ENCODE results near the gene AGPS. TPM values are rescaled to one million over a fixed set of nuclear protein-coding genes. Genes with fewer than 3 reads are reported as not detected.

The AGPS gene
- polyA plus RNA-seq, 1 of the 3 experiments (the other 2 are of a cell fraction), result 10.9 TPM

- H2AFZ ChIP-seq (ENCODE audit: low read depth), result no peak overlapping the region
- no peak for DNase-seq
- no peaks in the 10 kb centered on the region for H3K36me3 ChIP-seq (replicated peaks in 1 of 2; ENCODE audit: control insufficient read depth in 1 of 2, insufficient read depth in 2 of 2, low read length in 1 of 2)
- H3K9ac ChIP-seq, result peak overlapping the region; percentile 86; the same call in 1 of the 2 replicates
- no peaks in the 10 kb centered on the region for H3K9me2 ChIP-seq
- 63% methylated on average over 8 of the region's 8 CpGs for WGBS (ENCODE audit: low lambda C conversion rate)
- peak overlapping the region in 1 of 2 experiments; percentile 67; a peak in 1 of 4 replicates for H3K27ac ChIP-seq (ENCODE audit: low read depth in 2 of 2, low read length in 1 of 2)
- no peaks in the 10 kb centered on the region for H4K20me1 ChIP-seq (ENCODE audit: insufficient read depth)
- H3K27me3 ChIP-seq (ENCODE audit: insufficient read depth), result no peaks in the 10 kb centered on the region
- POLR2A ChIA-PET, result interaction anchor here (0.7 to 1.0 kb wide), 3 partner anchors 133 to 1262 kb away, joined by 4 to 6 read pairs (median 4); no protein-coding TSS in a partner anchor
- peak overlapping the region; percentile 81 to 87 for H3K4me3 ChIP-seq (ENCODE audit: low read depth in 2 of 2, low read length in 1 of 2)
- H3K4me2 ChIP-seq, result peak overlapping the region; percentile 87
- peaks cover 21% of the 10 kb centered on the region for H3F3A ChIP-seq (replicated peaks; ENCODE audit: insufficient read depth)
- H3K79me2 ChIP-seq (ENCODE audit: insufficient read depth), result peaks cover 77% of the 10 kb centered on the region
- CTCF ChIA-PET, result interaction anchor here (0.8 to 3.2 kb wide), 5 partner anchors 10 to 229 kb away, joined by 3 to 8 read pairs (median 5); no protein-coding TSS in a partner anchor
- H3K9me3 ChIP-seq, result no peaks in the 10 kb centered on the region
- TF ChIP-seq, protein P1, sequence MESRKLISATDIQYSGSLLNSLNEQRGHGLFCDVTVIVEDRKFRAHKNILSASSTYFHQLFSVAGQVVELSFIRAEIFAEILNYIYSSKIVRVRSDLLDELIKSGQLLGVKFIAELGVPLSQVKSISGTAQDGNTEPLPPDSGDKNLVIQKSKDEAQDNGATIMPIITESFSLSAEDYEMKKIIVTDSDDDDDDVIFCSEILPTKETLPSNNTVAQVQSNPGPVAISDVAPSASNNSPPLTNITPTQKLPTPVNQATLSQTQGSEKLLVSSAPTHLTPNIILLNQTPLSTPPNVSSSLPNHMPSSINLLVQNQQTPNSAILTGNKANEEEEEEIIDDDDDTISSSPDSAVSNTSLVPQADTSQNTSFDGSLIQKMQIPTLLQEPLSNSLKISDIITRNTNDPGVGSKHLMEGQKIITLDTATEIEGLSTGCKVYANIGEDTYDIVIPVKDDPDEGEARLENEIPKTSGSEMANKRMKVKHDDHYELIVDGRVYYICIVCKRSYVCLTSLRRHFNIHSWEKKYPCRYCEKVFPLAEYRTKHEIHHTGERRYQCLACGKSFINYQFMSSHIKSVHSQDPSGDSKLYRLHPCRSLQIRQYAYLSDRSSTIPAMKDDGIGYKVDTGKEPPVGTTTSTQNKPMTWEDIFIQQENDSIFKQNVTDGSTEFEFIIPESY (IDR thresholded peaks at IDR 0.05; ENCODE audit: borderline replicate concordance, low read depth), result no peak
- TF ChIP-seq IRF3 (IDR thresholded peaks at IDR 0.05; ENCODE audit: low read depth, low read length), result no peak
- TF ChIP-seq TCF12 (IDR thresholded peaks at IDR 0.05), result no peak
- no peak for TF ChIP-seq SIN3A (IDR thresholded peaks at IDR 0.05; ENCODE audit: borderline replicate concordance, low read depth, low read length)
- no peak for TF ChIP-seq FOXM1 (IDR thresholded peaks at IDR 0.05; ENCODE audit: low read depth)
- no peak for TF ChIP-seq NRF1 (IDR thresholded peaks at IDR 0.05; ENCODE audit: low read depth, low read length)
- TF ChIP-seq SMC3 (IDR thresholded peaks at IDR 0.05; ENCODE audit: low read depth, low read length), result no peak
- no peak for TF ChIP-seq JUND (IDR thresholded peaks at IDR 0.05)
- H3K4me1 ChIP-seq (ENCODE audit: control insufficient read depth in 1 of 2, insufficient read depth in 2 of 2, low read depth in 1 of 2, low read length in 1 of 2), result peaks cover 19 to 22% of the 10 kb centered on the region in 2 experiments; a peak in 3 of 4 replicates
Observed at GRCh38 chr2:177393824-177394593, 1.4 kb downstream of the AGPS start.

DNA sequence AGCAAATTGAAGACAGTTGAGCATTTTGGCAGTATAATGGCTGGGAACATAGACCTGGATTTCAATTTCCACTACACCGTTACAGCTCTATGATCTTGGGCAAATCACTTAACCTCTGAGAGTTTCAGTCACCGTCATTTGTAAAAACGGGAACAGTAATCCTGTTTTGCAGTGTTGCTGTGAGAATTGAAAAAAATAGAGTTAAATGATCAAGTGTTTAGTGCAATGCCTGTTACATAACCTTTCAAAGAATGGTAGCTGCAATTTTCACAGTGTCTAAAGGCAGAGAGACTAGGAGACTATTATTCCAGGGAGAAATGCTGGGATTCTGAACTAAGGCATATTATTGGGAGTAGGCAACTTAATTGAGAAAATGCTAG, 2.0 kb downstream of the AGPS start:
- DNase-seq, result no peak
- Histone ChIP-seq H3K9me2 (no peaks in the 10 kb centered on the region), H3F3A (replicated peaks; ENCODE audit: insufficient read depth) (peaks cover 21% of the 10 kb centered on the region), H2AFZ (ENCODE audit: low read depth) (no peak overlapping the region), H4K20me1 (ENCODE audit: insufficient read depth) (no peaks in the 10 kb centered on the region), H3K9ac (no peak overlapping the region), H3K27ac (ENCODE audit: low read depth in 2 of 2, low read length in 1 of 2) (no peak overlapping the region; a peak in 1 of 4 replicates), H3K4me2 (peak overlapping the region; percentile 87), H3K4me1 (ENCODE audit: control insufficient read depth in 1 of 2, insufficient read depth in 2 of 2, low read depth in 1 of 2, low read length in 1 of 2) (peaks cover 22 to 24% of the 10 kb centered on the region in 2 experiments; a peak in 3 of 4 replicates), H3K79me2 (ENCODE audit: insufficient read depth) (peaks cover 83% of the 10 kb centered on the region), H3K36me3 (replicated peaks in 1 of 2; ENCODE audit: control insufficient read depth in 1 of 2, insufficient read depth in 2 of 2, low read length in 1 of 2) (no peaks in the 10 kb centered on the region), H3K27me3 (ENCODE audit: insufficient read depth) (no peaks in the 10 kb centered on the region), H3K4me3 (ENCODE audit: low read depth in 2 of 2, low read length in 1 of 2) (no peak overlapping the region), H3K9me3 (no peaks in the 10 kb centered on the region)
- ChIA-PET CTCF (interaction anchor here (0.7 to 1.1 kb wide), 3 partner anchors 21 to 47 kb away, joined by 3 to 5 read pairs (median 3); no protein-coding TSS in a partner anchor), POLR2A (no interaction called here)
- 83% methylated on average over 3 of the region's 3 CpGs for WGBS (ENCODE audit: low lambda C conversion rate)
- TF ChIP-seq MEF2A (IDR thresholded peaks at IDR 0.05; ENCODE audit: borderline replicate concordance, low read depth) (no peak), EP300 (IDR thresholded peaks at IDR 0.05; ENCODE audit: borderline replicate concordance in 1 of 2, low read depth in 1 of 2, low read length in 1 of 2) (no peak), EZH2phosphoT487 (IDR thresholded peaks at IDR 0.05; ENCODE audit: borderline replicate concordance, low read depth) (no peak), ELF1 (IDR thresholded peaks at IDR 0.05) (no peak), TCF12 (IDR thresholded peaks at IDR 0.05) (no peak)
- TF ChIP-seq, protein P2, sequence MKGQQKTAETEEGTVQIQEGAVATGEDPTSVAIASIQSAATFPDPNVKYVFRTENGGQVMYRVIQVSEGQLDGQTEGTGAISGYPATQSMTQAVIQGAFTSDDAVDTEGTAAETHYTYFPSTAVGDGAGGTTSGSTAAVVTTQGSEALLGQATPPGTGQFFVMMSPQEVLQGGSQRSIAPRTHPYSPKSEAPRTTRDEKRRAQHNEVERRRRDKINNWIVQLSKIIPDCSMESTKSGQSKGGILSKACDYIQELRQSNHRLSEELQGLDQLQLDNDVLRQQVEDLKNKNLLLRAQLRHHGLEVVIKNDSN (IDR thresholded peaks at IDR 0.05; ENCODE audit: borderline replicate concordance, low read depth), result no peak

Data from SK-N-SH (cell line).